ENCODE data around the gene MOV10L1. TPM values are rescaled to one million over a fixed set of nuclear protein-coding genes. Genes with fewer than 3 reads are reported as not detected.

The MOV10L1 gene
- total RNA-seq, 4 donors from 2014 or later = 0.68 to 0.80 TPM; not detected in 2

DNA sequence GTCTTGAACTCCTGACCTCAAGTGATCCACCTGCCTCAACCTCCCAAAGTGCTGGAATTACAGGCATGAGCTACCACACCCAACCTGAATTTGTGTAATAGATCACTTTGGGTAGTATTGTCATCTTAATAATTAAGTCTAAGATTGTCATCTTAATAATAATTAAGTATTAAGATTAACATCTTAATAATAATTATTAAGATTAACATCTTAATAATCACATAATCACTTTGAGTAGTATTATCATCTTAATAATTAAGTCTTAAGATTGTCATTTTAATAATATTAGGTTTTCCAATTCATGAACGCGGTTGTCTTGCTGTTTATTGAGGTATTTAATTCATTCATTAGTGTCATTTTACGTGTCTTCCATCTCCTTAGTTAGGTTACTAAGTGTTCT lies 8.2 kb downstream of the MOV10L1 start:
- no peaks in the 10 kb centered on the region for H3K9me3 ChIP-seq
- H3K27me3 ChIP-seq = peaks cover 10% of the 10 kb centered on the region
- TF ChIP-seq, protein P1, sequence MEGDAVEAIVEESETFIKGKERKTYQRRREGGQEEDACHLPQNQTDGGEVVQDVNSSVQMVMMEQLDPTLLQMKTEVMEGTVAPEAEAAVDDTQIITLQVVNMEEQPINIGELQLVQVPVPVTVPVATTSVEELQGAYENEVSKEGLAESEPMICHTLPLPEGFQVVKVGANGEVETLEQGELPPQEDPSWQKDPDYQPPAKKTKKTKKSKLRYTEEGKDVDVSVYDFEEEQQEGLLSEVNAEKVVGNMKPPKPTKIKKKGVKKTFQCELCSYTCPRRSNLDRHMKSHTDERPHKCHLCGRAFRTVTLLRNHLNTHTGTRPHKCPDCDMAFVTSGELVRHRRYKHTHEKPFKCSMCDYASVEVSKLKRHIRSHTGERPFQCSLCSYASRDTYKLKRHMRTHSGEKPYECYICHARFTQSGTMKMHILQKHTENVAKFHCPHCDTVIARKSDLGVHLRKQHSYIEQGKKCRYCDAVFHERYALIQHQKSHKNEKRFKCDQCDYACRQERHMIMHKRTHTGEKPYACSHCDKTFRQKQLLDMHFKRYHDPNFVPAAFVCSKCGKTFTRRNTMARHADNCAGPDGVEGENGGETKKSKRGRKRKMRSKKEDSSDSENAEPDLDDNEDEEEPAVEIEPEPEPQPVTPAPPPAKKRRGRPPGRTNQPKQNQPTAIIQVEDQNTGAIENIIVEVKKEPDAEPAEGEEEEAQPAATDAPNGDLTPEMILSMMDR (IDR thresholded peaks at IDR 0.05) = no peak
- TF ChIP-seq POLR2A (IDR thresholded peaks at IDR 0.05) (no peak), POLR2AphosphoS5 (IDR thresholded peaks at IDR 0.05) (no peak), EP300 (IDR thresholded peaks at IDR 0.05) (no peak)
- H3K4me3 ChIP-seq = no peak overlapping the region
- H3K36me3 ChIP-seq = no peaks in the 10 kb centered on the region
- no peak overlapping the region for H3K27ac ChIP-seq
- H3K4me1 ChIP-seq = no peaks in the 10 kb centered on the region
- WGBS = 95% methylated on average over 3 of the region's 3 CpGs
- no peak for DNase-seq (ENCODE audit: low spot score in 2 of 2)

DNA sequence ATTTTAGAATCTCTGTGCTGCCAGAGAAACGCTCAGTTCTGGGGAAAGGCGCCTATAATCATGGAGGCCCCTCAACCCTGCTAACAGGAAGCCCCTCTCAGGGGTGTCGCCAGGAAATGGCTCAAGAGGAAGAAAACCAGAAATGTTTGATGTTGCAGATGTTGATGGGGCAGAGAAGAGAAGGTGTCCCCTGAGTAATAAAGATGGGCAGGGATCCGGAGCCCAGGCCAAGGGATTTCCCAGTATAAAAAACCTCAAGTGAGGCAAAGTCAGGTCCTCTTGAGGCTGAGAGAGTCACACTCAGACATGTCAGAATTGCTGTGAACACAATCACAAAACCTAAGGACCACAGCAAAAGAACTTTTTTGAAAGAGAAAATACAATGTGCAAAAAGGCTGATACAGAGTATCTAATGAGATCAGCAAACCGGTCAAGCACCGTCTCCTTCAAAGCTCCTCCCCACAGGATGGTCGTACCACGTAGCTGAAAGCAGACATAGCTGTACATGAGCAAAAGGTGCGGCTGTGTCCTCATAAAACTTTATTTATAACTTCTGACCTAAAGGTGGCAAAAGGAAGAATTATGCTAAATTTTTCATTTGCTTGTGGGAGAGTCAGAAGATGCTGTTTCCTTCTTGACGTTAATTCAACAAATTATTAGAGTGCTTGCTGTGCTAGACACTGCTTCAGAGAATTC lies 12.2 kb downstream of the MOV10L1 start:
- DNase-seq (ENCODE audit: low spot score in 2 of 2) = no peak
- Histone ChIP-seq H3K9me3 (no peaks in the 10 kb centered on the region), H3K4me3 (no peak overlapping the region), H3K36me3 (no peaks in the 10 kb centered on the region), H3K27me3 (peaks cover 12% of the 10 kb centered on the region), H3K4me1 (no peaks in the 10 kb centered on the region), H3K27ac (no peak overlapping the region)
- 65% methylated on average over 10 of the region's 10 CpGs for WGBS
- TF ChIP-seq, protein P1 (IDR thresholded peaks at IDR 0.05) = no peak
- TF ChIP-seq POLR2A (IDR thresholded peaks at IDR 0.05) = no peak
- no peak for TF ChIP-seq EP300 (IDR thresholded peaks at IDR 0.05)
- TF ChIP-seq POLR2AphosphoS5 (IDR thresholded peaks at IDR 0.05) = no peak

DNA sequence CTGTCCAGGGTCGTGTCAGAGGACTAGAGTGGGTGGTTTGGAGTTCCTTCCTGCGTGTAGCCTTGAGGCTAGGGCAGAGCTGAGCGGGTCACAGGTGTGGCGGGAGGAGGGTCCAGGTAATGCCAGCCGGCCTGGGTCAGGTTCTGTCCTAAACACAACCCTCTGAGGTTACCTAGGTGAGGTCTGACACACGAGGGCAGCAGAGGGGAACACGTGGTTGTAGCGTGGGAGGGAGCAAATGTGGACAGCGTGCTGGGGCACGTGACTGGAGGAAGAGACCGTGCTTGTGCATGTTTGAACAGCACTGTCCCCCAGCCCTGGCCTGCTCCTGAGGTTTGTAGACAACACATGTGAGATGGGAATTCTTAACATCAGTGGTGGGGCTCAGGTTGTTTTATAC lies 13.1 kb downstream of the MOV10L1 start:
- WGBS = 43% methylated on average over 11 of the region's 11 CpGs
- H3K4me3 ChIP-seq = no peak overlapping the region
- H3K9me3 ChIP-seq = no peaks in the 10 kb centered on the region
- H3K4me1 ChIP-seq = no peaks in the 10 kb centered on the region
- H3K27ac ChIP-seq = no peak overlapping the region
- H3K27me3 ChIP-seq = peaks cover 9% of the 10 kb centered on the region
- DNase-seq (ENCODE audit: low spot score in 2 of 2) = no peak
- TF ChIP-seq EP300 (IDR thresholded peaks at IDR 0.05) (no peak), POLR2A (IDR thresholded peaks at IDR 0.05) (no peak), POLR2AphosphoS5 (IDR thresholded peaks at IDR 0.05) (no peak)
- TF ChIP-seq, protein P1 (IDR thresholded peaks at IDR 0.05) = no peak
- no peaks in the 10 kb centered on the region for H3K36me3 ChIP-seq

DNA sequence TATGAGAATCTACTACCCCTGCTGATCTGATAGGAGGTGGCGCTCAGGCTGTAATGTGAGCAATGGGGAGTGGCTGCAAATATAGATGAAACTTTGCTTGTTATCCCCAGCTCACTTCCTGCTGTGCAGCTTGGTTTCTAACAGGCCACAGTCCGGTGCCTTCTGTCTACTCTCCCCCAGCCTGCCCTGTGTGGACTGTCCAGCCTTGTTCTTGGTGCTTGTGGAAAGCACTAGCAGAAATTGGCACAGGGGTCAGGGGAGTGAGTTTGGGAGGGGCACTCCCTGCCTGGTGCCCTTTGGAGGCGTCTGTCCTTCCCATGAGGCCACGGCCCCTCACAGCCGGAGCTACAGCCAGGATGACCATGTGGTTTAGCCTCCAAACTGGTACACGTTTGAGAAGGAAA lies 14.3 kb downstream of the MOV10L1 start:
- H3K4me1 ChIP-seq = no peaks in the 10 kb centered on the region
- WGBS = 78% methylated on average over 6 of the region's 6 CpGs
- H3K36me3 ChIP-seq = no peaks in the 10 kb centered on the region
- TF ChIP-seq POLR2AphosphoS5 (IDR thresholded peaks at IDR 0.05) (no peak), EP300 (IDR thresholded peaks at IDR 0.05) (no peak), POLR2A (IDR thresholded peaks at IDR 0.05) (no peak)
- TF ChIP-seq, protein P1 (IDR thresholded peaks at IDR 0.05) = no peak
- peak; percentile 37 to 46 for DNase-seq (ENCODE audit: low spot score in 2 of 2)
- no peak overlapping the region for H3K4me3 ChIP-seq
- H3K9me3 ChIP-seq = no peaks in the 10 kb centered on the region
- no peak overlapping the region for H3K27ac ChIP-seq
- H3K27me3 ChIP-seq = peaks cover 8% of the 10 kb centered on the region

DNA sequence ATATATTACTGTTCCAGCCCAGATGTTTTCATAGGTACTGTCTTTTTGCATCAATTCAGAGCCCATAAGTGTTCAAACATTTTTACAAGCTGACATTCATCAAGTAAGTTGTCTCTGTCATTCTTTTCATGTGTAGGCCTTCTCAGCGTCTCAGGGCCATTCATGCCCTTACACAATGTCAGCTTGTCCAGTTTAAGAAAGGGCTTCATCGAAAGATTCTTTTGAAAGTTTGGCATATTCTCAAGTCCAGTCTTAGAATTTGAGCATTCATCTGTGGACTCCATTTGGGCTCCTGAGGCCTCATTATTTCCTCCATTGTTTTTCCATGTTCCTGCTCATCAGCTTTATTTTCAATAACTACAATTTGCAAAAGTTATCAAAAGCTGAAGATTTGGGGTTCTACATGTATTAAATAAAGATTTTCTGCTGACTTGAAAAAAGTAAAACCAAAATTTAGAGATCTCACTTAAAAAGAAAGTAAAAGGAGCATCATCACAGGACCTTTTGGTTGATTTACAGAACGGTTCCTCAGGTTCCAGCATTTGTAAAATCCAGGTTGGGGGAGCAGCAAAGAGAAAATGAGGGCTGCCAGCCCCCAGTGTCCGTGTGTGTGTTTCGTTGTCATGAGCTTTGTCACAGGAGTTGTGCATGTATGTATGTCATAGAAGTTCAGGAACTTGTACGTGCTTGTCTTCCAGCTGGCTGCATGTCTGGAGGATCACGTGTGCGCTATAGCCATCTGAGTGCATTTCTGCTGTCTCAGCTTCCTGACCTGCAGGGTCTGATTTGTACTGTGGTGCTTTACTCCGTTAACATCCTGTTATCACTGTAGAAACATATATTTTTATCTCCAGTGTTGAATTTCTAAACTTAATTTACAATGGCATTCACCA lies 15.6 kb downstream of the MOV10L1 start:
- TF ChIP-seq EP300 (IDR thresholded peaks at IDR 0.05) (no peak), POLR2AphosphoS5 (IDR thresholded peaks at IDR 0.05) (no peak), POLR2A (IDR thresholded peaks at IDR 0.05) (no peak)
- TF ChIP-seq, protein P1 (IDR thresholded peaks at IDR 0.05) = no peak
- H3K27ac ChIP-seq = no peak overlapping the region
- no peaks in the 10 kb centered on the region for H3K4me1 ChIP-seq
- 34% methylated on average over 9 of the region's 9 CpGs for WGBS
- peak in 1 of 2 donors; percentile 32 for DNase-seq (ENCODE audit: low spot score in 2 of 2)
- peaks cover 4% of the 10 kb centered on the region for H3K27me3 ChIP-seq
- H3K36me3 ChIP-seq = no peaks in the 10 kb centered on the region
- H3K4me3 ChIP-seq = no peak overlapping the region
- no peaks in the 10 kb centered on the region for H3K9me3 ChIP-seq

All from suprapubic skin (tissue), 4 donors.